Trophoblast cell (in vitro differentiated cells and primary cell): ENCODE measurements around the gene PRRC1.

Experiments
- DNase-seq, 2 donors: peaks; one replicate each; pipeline ENCODE4 v3.0.0-alpha.2; 2016
- H2AFZ ChIP-seq: 2 replicates; pipeline ENCODE4 v1.6.1; 2013; ENCODE audit warnings: low read length, moderate library complexity, mild to moderate bottlenecking; ENCODE audit not compliant: insufficient read depth, poor library complexity
- H2AK5ac ChIP-seq: 2 replicates; pipeline ENCODE4 v1.6.1; 2013; ENCODE audit warnings: mild to moderate bottlenecking, low read length
- H2BK120ac ChIP-seq: 2 replicates; pipeline ENCODE4 v1.6.1; 2013; ENCODE audit warnings: low read length, mild to moderate bottlenecking, moderate library complexity; ENCODE audit not compliant: insufficient read depth, poor library complexity
- H2BK12ac ChIP-seq: 2 replicates; pipeline ENCODE4 v1.6.1; 2013; ENCODE audit warnings: mild to moderate bottlenecking, low read length, moderate library complexity
- H2BK5ac ChIP-seq: 2 replicates; pipeline ENCODE4 v1.6.1; 2013; ENCODE audit warnings: low read length, low read depth, moderate library complexity, mild to moderate bottlenecking; ENCODE audit not compliant: poor library complexity
- H3K14ac ChIP-seq: 2 replicates; pipeline ENCODE4 v1.6.1; 2013; ENCODE audit warnings: mild to moderate bottlenecking, low read length
- H3K18ac ChIP-seq: 2 replicates; pipeline ENCODE4 v1.6.1; 2013; ENCODE audit warnings: mild to moderate bottlenecking, low read length
- H3K23ac ChIP-seq: 2 replicates; pipeline ENCODE4 v1.6.1; 2013; ENCODE audit warnings: low read length
- H3K27ac ChIP-seq: 2 replicates; pipeline ENCODE4 v1.5.1; 2013; ENCODE audit warnings: low read depth, mild to moderate bottlenecking, inconsistent platforms, low read length, moderate library complexity
- H3K27me3 ChIP-seq: 2 replicates; pipeline ENCODE4 v1.6.1; 2013; ENCODE audit warnings: inconsistent platforms, mild to moderate bottlenecking, low read length, moderate library complexity; ENCODE audit not compliant: insufficient read depth
- H3K36me3 ChIP-seq, 2 experiments: 1 replicate in 1 of 2; 2 replicates in 1 of 2; pipeline ENCODE4 v1.6.1; 2013; ENCODE audit warnings: low read length in 2 of 2, mild to moderate bottlenecking in 2 of 2, moderate library complexity in 1 of 2; ENCODE audit not compliant: insufficient read depth in 2 of 2, control insufficient read depth in 1 of 2
- H3K4ac ChIP-seq: 2 replicates; pipeline ENCODE4 v1.6.1; 2013; ENCODE audit warnings: low read depth, mild to moderate bottlenecking, low read length, moderate library complexity
- H3K4me1 ChIP-seq, 2 experiments: 1 replicate in 1 of 2; 2 replicates in 1 of 2; pipeline ENCODE4 v1.6.1; 2013; ENCODE audit warnings: low read length in 2 of 2, mild to moderate bottlenecking in 2 of 2, moderate library complexity in 1 of 2; ENCODE audit not compliant: insufficient read depth in 2 of 2, control insufficient read depth in 1 of 2
- H3K4me2 ChIP-seq: 2 replicates; pipeline ENCODE4 v1.6.1; 2013; ENCODE audit warnings: inconsistent platforms, mild to moderate bottlenecking, low read length, moderate library complexity
- H3K4me3 ChIP-seq: 2 replicates; pipeline ENCODE4 v1.5.1; 2013; ENCODE audit warnings: mild to moderate bottlenecking, low read depth, low read length, inconsistent platforms
- H3K79me1 ChIP-seq: one replicate; pipeline ENCODE4 v1.6.1; 2013; ENCODE audit warnings: low read length
- H3K79me2 ChIP-seq: 2 replicates; pipeline ENCODE4 v1.6.1; 2013; ENCODE audit warnings: low read length, mild to moderate bottlenecking; ENCODE audit not compliant: control insufficient read depth, insufficient read depth, poor library complexity
- H3K9ac ChIP-seq: 2 replicates; pipeline ENCODE4 v1.6.1; 2013; ENCODE audit warnings: mild to moderate bottlenecking, low read length
- H3K9me3 ChIP-seq: 2 replicates; pipeline ENCODE4 v1.6.1; 2013; ENCODE audit warnings: low read depth, mild to moderate bottlenecking, control low read depth, inconsistent platforms, low read length; ENCODE audit not compliant: insufficient read depth
- H4K12ac ChIP-seq: 2 replicates; pipeline ENCODE4 v1.6.1; 2013; ENCODE audit warnings: low read depth, mild to moderate bottlenecking, low read length, moderate library complexity
- H4K8ac ChIP-seq: 2 replicates; pipeline ENCODE4 v1.6.1; 2013; ENCODE audit warnings: low read depth, mild to moderate bottlenecking, low read length, moderate library complexity
- H4K91ac ChIP-seq: one replicate; pipeline ENCODE4 v1.6.1; 2013; ENCODE audit warnings: low read depth, mild to moderate bottlenecking, low read length, moderate library complexity
- WGBS: extraction: QIAGEN DNeasy Blood & Tissue Kit; methylation state at CpG from one replicate; pipeline ENCODE4 v1.1.7; 2013; ENCODE audit warnings: missing lambda C conversion rate; ENCODE audit not compliant: insufficient read length, insufficient coverage; ENCODE audit errors: extremely low coverage; 5-methylcytosine and 5-hydroxymethylcytosine counted together

Gene PRRC1

DNA sequence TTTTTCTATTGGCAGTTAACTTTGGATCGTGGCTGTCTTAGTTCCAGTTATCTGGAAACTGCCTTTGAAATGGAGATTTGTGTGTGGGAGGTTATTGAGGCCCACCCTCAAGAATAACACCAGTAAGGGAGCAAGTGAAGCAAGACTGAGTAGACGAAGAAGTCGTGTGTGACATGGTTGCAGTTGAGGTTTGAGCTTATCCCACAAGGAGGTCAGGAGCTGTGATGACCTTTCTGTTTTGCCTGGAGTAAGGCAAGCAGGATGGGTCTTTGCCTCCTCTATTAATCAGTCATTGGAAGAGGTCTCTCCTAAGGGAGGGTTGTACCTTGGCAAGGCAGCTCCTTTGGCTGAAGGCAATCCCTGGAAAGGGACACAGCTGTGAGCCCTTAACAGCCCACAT lies 81.9 kb downstream of the PRRC1 start:
- Histone ChIP-seq H3K4me1 (no peaks in the 10 kb centered on the region), H3K9me3 (no peaks in the 10 kb centered on the region), H3K79me2 (no peaks in the 10 kb centered on the region), H3K4me2 (no peak overlapping the region), H3K18ac (no peak overlapping the region), H2BK120ac (no peak overlapping the region), H2BK12ac (no peak overlapping the region), H2AFZ (no peak overlapping the region), H3K4me3 (no peak overlapping the region), H2BK5ac (no peak overlapping the region), H3K9ac (no peak overlapping the region), H3K36me3 (no peaks in the 10 kb centered on the region), H3K27me3 (no peaks in the 10 kb centered on the region), H4K8ac (no peak overlapping the region), H2AK5ac (no peak overlapping the region), H3K79me1 (no peaks in the 10 kb centered on the region), H3K23ac (no peak overlapping the region), H4K91ac (no peak overlapping the region), H4K12ac (no peak overlapping the region), H3K4ac (no peak overlapping the region), H3K14ac (no peak overlapping the region), H3K27ac (no peak overlapping the region)
- WGBS = no CpG with 5 or more reads among the region's 3 CpGs
- no peak for DNase-seq

DNA sequence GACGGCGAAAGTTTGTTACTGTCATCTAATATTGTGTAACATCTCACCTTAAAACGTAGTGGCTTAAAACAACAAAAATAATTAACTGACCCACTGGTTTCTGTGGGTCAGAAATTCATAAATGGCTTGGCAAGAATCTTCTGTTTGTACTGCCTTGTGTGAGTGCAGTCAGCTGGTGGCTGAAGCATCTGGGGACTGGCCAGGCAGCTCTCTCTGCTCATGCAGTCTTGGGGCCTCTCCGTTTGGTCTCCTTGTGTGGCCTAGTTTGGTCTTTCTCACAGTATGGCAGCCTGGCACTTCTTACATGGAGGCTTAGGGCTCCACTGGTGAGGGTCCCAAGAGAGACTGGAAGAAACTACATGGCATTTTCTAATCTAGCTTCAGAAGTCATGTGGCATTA lies 82.4 kb downstream of the PRRC1 start:
- Histone ChIP-seq H4K91ac (no peak overlapping the region), H3K18ac (no peak overlapping the region), H3K27me3 (no peaks in the 10 kb centered on the region), H3K23ac (no peak overlapping the region), H3K4ac (no peak overlapping the region), H3K27ac (no peak overlapping the region), H3K4me1 (no peaks in the 10 kb centered on the region), H2AK5ac (no peak overlapping the region), H3K9ac (no peak overlapping the region), H3K36me3 (no peaks in the 10 kb centered on the region), H2BK120ac (no peak overlapping the region), H3K9me3 (no peaks in the 10 kb centered on the region), H3K79me1 (no peaks in the 10 kb centered on the region), H3K79me2 (no peaks in the 10 kb centered on the region), H2AFZ (no peak overlapping the region), H2BK5ac (no peak overlapping the region), H3K4me2 (no peak overlapping the region), H3K14ac (no peak overlapping the region), H4K8ac (no peak overlapping the region), H3K4me3 (no peak overlapping the region), H2BK12ac (no peak overlapping the region), H4K12ac (no peak overlapping the region)
- WGBS = no CpG with 5 or more reads among the region's 4 CpGs
- no peak for DNase-seq

DNA sequence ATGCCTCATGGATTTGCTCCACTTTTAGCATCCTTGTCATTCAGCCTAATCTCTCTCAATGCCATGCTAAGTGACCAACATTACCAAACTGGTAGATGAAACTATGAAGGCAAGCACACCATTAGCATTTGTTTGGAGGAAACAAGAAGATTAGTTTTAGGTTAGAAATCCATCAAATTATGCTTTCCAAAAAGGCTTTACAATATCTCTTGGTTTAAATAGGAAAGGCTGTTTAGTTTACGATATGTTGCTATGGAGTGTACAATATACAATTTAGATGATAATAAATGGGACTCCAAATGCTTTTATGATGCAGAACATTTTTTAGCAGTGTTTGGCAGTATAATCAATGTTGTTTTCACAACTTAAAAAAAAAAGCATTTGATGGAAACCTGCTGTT lies 83.7 kb downstream of the PRRC1 start:
- H4K12ac ChIP-seq = no peak overlapping the region
- H3K79me1 ChIP-seq = no peaks in the 10 kb centered on the region
- H3K18ac ChIP-seq = no peak overlapping the region

DNA sequence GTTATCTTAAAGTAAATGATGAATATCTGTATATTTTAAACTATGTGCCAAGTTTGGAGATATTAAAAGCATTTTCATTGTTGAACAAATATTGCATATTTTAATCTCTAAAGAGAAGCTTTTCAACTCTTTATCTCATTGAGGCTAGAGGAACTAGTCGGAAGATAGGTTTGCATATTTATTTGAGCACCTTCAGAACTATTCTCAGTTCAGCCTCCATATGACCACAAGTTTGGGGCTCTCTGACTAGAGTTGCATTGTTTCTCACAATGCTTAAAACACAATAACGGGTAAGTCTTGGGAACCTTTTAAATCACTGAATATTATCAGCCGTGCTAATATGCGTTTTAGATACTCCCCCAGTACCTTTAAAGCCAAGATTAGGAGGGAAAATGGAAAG lies 84.2 kb downstream of the PRRC1 start:
- H3K79me2 ChIP-seq = no peaks in the 10 kb centered on the region
- no CpG with 5 or more reads among the region's 4 CpGs for WGBS
- H2AFZ ChIP-seq = no peak overlapping the region

More for the DNA sequence above, 83.7 kb downstream of the PRRC1 start:
- no peak overlapping the region for H3K14ac ChIP-seq
- no peaks in the 10 kb centered on the region for H3K27me3 ChIP-seq
- H3K9ac ChIP-seq = no peak overlapping the region
- no peak overlapping the region for H3K4me3 ChIP-seq
- no peaks in the 10 kb centered on the region for H3K9me3 ChIP-seq
- H2BK5ac ChIP-seq = no peak overlapping the region
- no peak overlapping the region for H4K8ac ChIP-seq
- no peak overlapping the region for H3K4me2 ChIP-seq
- H3K4me1 ChIP-seq = no peaks in the 10 kb centered on the region
- WGBS = no CpG with 5 or more reads among the region's 1 CpG
- H3K79me2 ChIP-seq = no peaks in the 10 kb centered on the region
- H4K91ac ChIP-seq = no peak overlapping the region
- H3K23ac ChIP-seq = no peak overlapping the region
- no peaks in the 10 kb centered on the region for H3K36me3 ChIP-seq
- no peak for DNase-seq
- no peak overlapping the region for H2BK120ac ChIP-seq
- no peak overlapping the region for H2BK12ac ChIP-seq
- H2AFZ ChIP-seq = no peak overlapping the region
- H3K27ac ChIP-seq = no peak overlapping the region
- no peak overlapping the region for H2AK5ac ChIP-seq
- no peak overlapping the region for H3K4ac ChIP-seq

More for the DNA sequence above, 84.2 kb downstream of the PRRC1 start:
- no peak overlapping the region for H3K27ac ChIP-seq
- no peaks in the 10 kb centered on the region for H3K27me3 ChIP-seq
- no peak overlapping the region for H4K12ac ChIP-seq
- no peak overlapping the region for H3K4ac ChIP-seq
- H3K4me1 ChIP-seq = no peaks in the 10 kb centered on the region
- H3K14ac ChIP-seq = no peak overlapping the region
- no peak overlapping the region for H3K4me2 ChIP-seq
- no peak overlapping the region for H2BK5ac ChIP-seq
- H3K4me3 ChIP-seq = no peak overlapping the region
- no peaks in the 10 kb centered on the region for H3K79me1 ChIP-seq
- H3K9me3 ChIP-seq = no peaks in the 10 kb centered on the region
- H2AK5ac ChIP-seq = no peak overlapping the region
- no peaks in the 10 kb centered on the region for H3K36me3 ChIP-seq
- no peak overlapping the region for H2BK120ac ChIP-seq
- no peak overlapping the region for H3K18ac ChIP-seq
- no peak overlapping the region for H3K23ac ChIP-seq
- no peak overlapping the region for H4K91ac ChIP-seq
- no peak overlapping the region for H3K9ac ChIP-seq
- DNase-seq = no peak
- no peak overlapping the region for H2BK12ac ChIP-seq
- H4K8ac ChIP-seq = no peak overlapping the region
